Adrenal gland (tissue), 5 donors: ENCODE data around the gene PCDHB5.
"Not testable (repeated sequence)": the region's sequence is repeated elsewhere in the genome, so short reads cannot be mapped to it uniquely, and the experiment has no call there.

Experiments
- POLR2A ChIP-seq, 2 donors: fragments of 450-650 bp; IDR thresholded peaks; one replicate each; pipeline ENCODE4 v1.6.1; 2017; ENCODE audit warnings: antibody characterized with exemption in 2 of 2, mild to moderate bottlenecking in 2 of 2, moderate library complexity in 1 of 2
- TF ChIP-seq, protein P1 (sequence below), 6 experiments: fragments of 450-650 bp in 4 of 6; fragments of 200-600 bp in 2 of 6; sonication (generic) in 1 of 6; IDR thresholded peaks; 1 replicate in 5 of 6; 2 replicates in 1 of 6; pipeline versions ENCODE4 v1.5.1 to v1.8.0; 2016 to 2021; ENCODE audit warnings: antibody characterized with exemption in 6 of 6, mild to moderate bottlenecking in 2 of 6, moderate library complexity in 1 of 6
- donor health status: DM: no; HTN: no; CAD: no.

DNA sequence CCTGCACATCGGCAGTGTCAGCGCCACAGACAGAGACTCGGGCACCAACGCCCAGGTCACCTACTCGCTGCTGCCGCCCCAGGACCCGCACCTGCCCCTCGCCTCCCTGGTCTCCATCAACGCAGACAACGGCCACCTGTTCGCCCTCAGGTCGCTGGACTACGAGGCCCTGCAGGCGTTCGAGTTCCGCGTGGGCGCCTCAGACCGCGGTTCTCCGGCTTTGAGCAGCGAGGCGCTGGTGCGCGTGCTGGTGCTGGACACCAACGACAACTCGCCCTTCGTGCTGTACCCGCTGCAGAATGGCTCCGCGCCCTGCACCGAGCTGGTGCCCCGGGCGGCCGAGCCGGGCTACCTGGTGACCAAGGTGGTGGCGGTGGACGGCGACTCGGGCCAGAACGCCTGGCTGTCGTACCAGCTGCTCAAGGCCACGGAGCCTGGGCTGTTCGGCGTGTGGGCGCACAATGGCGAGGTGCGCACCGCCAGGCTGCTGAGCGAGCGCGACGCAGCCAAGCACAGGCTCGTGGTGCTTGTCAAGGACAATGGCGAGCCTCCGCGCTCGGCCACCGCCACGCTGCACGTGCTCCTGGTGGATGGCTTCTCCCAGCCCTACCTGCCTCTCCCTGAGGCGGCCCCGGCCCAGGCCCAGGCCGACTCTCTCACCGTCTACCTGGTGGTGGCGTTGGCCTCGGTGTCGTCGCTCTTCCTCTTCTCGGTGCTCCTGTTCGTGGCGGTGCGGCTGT is 11.4 kb upstream of the PCDHB5 start:
- TF ChIP-seq, protein P1, sequence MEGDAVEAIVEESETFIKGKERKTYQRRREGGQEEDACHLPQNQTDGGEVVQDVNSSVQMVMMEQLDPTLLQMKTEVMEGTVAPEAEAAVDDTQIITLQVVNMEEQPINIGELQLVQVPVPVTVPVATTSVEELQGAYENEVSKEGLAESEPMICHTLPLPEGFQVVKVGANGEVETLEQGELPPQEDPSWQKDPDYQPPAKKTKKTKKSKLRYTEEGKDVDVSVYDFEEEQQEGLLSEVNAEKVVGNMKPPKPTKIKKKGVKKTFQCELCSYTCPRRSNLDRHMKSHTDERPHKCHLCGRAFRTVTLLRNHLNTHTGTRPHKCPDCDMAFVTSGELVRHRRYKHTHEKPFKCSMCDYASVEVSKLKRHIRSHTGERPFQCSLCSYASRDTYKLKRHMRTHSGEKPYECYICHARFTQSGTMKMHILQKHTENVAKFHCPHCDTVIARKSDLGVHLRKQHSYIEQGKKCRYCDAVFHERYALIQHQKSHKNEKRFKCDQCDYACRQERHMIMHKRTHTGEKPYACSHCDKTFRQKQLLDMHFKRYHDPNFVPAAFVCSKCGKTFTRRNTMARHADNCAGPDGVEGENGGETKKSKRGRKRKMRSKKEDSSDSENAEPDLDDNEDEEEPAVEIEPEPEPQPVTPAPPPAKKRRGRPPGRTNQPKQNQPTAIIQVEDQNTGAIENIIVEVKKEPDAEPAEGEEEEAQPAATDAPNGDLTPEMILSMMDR (IDR thresholded peaks at IDR 0.05) = not testable (repeated sequence)
- not testable (repeated sequence) for TF ChIP-seq POLR2A (IDR thresholded peaks at IDR 0.05)
